Effector memory CD8-positive, alpha-beta T cell (primary cell): ENCODE results near the gene GNLY.

Experiments
- ATAC-seq: fragments of 150-1000 bp; cut with Tn5 transposase; replicated peaks from 2 replicates; pipeline ENCODE4 v1.10.0; 2021; ENCODE audit warnings: mild to moderate bottlenecking, moderate library complexity
- DNase-seq, 3 experiments: peaks; one replicate each; pipeline ENCODE4 v3.0.0; 2021
- H3K27ac Mint-ChIP-seq, 2 donors: one replicate each; pipeline ENCODE4 v1.8.0; 2022; ENCODE audit warnings: mild to moderate bottlenecking in 2 of 2, mixed read lengths in 2 of 2, moderate library complexity in 2 of 2
- H3K27me3 Mint-ChIP-seq, 2 donors: one replicate each; pipeline ENCODE4 v1.8.0; 2022; ENCODE audit warnings: mixed read lengths in 2 of 2
- H3K36me3 Mint-ChIP-seq: one replicate; pipeline ENCODE4 v1.8.0; 2022; ENCODE audit warnings: mild to moderate bottlenecking, moderate library complexity, mixed read lengths; ENCODE audit not compliant: insufficient read depth
- H3K4me1 Mint-ChIP-seq, 2 donors: one replicate each; pipeline ENCODE4 v1.8.0; 2022; ENCODE audit warnings: low read depth in 2 of 2, mixed read lengths in 2 of 2
- H3K4me3 Mint-ChIP-seq, 2 donors: one replicate each; pipeline ENCODE4 v1.8.0; 2022; ENCODE audit warnings: mild to moderate bottlenecking in 2 of 2, mixed read lengths in 2 of 2, moderate library complexity in 2 of 2
- H3K9me3 Mint-ChIP-seq, 2 donors: one replicate each; pipeline ENCODE4 v1.8.0; 2022; ENCODE audit warnings: mixed read lengths in 2 of 2

The GNLY gene

GRCh38 chr2:85747441-85747840 lies 53.3 kb downstream of the GNLY start:
- H3K27ac Mint-ChIP-seq = no peak overlapping the region
- no peak for ATAC-seq
- H3K4me3 Mint-ChIP-seq = no peak overlapping the region
- no peak for DNase-seq
- H3K36me3 Mint-ChIP-seq = no peaks in the 10 kb centered on the region
- no peaks in the 10 kb centered on the region for H3K9me3 Mint-ChIP-seq
- peaks cover 78 to 100% of the 10 kb centered on the region in 2 donors for H3K27me3 Mint-ChIP-seq
- no peaks in the 10 kb centered on the region for H3K4me1 Mint-ChIP-seq

- ATAC-seq (no peak), DNase-seq (no peak)
- peaks cover 78 to 100% of the 10 kb centered on the region in 2 donors for H3K27me3 Mint-ChIP-seq
- peaks cover 0 to 1% of the 10 kb centered on the region in 2 donors for H3K4me1 Mint-ChIP-seq
- H3K4me3 Mint-ChIP-seq = no peak overlapping the region
- no peak overlapping the region for H3K27ac Mint-ChIP-seq
- H3K9me3 Mint-ChIP-seq = no peaks in the 10 kb centered on the region
- H3K36me3 Mint-ChIP-seq = no peaks in the 10 kb centered on the region
Measured at GRCh38 chr2:85748039-85748734, 54.0 kb downstream of the GNLY start.
